Activated CD8-positive, alpha-beta T cell treated with anti-CD3 and anti-CD28 coated beads for 36 hours (primary cell): ENCODE data around the gene SH3D19. TPM values are rescaled to one million over a fixed set of nuclear protein-coding genes. Genes with fewer than 3 reads are reported as not detected.

Experiments used
- ATAC-seq: fragments of 200-7000 bp; cut with Tn5 transposase; one replicate; pipeline ENCODE4 v1.10.0; 2021; ENCODE audit warnings: mild to moderate bottlenecking, moderate library complexity
- CTCF ChIA-PET: fragments of 350-600 bp; sonication (Branson Sonifier 250); formaldehyde crosslinking; loops from one replicate; lab custom pipeline; 2021; ENCODE audit warnings: antibody characterized with exemption; lab: Charles Lee
- POLR2A ChIA-PET: fragments of 350-600 bp; sonication (Branson Sonifier 250); formaldehyde crosslinking; loops from one replicate; lab custom pipeline; 2021; ENCODE audit warnings: antibody characterized with exemption; lab: Charles Lee
- DNase-seq: peaks from one replicate; pipeline ENCODE4 v3.0.0-alpha.2; 2020
- H3K27ac Mint-ChIP-seq: one replicate; pipeline ENCODE4 v1.8.0; 2021; ENCODE audit warnings: mild to moderate bottlenecking, mixed read lengths
- H3K27me3 Mint-ChIP-seq: one replicate; pipeline ENCODE4 v1.8.0; 2021; ENCODE audit warnings: mixed read lengths
- H3K36me3 Mint-ChIP-seq: one replicate; pipeline ENCODE4 v1.8.0; 2021; ENCODE audit warnings: low read depth, mixed read lengths
- H3K4me1 Mint-ChIP-seq: one replicate; pipeline ENCODE4 v1.8.0; 2021; ENCODE audit warnings: low read depth, mixed read lengths
- H3K4me3 Mint-ChIP-seq: one replicate; pipeline ENCODE4 v1.8.0; 2021; ENCODE audit warnings: mild to moderate bottlenecking, moderate library complexity, mixed read lengths
- H3K9me3 Mint-ChIP-seq: one replicate; pipeline ENCODE4 v1.8.0; 2021; ENCODE audit warnings: mixed read lengths
- CTCF ChIP-seq: fragments of 200-600 bp; IDR thresholded peaks from one replicate; pipeline ENCODE4 v1.8.0; 2022; ENCODE audit warnings: antibody characterized with exemption, mild to moderate bottlenecking
- intact Hi-C: fragments of 100-400 bp; cut with micrococcal nuclease; formaldehyde crosslinking; loops from one replicate; pipeline ENCODE4 v1.10.0; 2022
- total RNA-seq, 2 experiments: library from RNA; stranded (reverse); gene quantifications; one replicate each; pipeline ENCODE4 v1.2.3, GENCODE V29; 2021

The SH3D19 gene
- total RNA-seq, 2 experiments from 2014 or later: not detected

GRCh38 chr4:151344948-151345347 is 19.5 kb upstream of the SH3D19 start:
- Mint-ChIP-seq H3K4me1 (no peaks in the 10 kb centered on the region), H3K4me3 (no peak overlapping the region), H3K27me3 (peaks cover 9% of the 10 kb centered on the region), H3K36me3 (no peaks in the 10 kb centered on the region), H3K9me3 (no peaks in the 10 kb centered on the region), H3K27ac (no peak overlapping the region)
- no peak for TF ChIP-seq CTCF
- ChIA-PET POLR2A (no interaction called here), CTCF (no interaction called here)
- no peak for ATAC-seq
- DNase-seq: no peak
- intact Hi-C loops: no loop called here

- ChIA-PET POLR2A (no interaction called here), CTCF (interaction anchor here (1.0 kb wide), 1 partner anchor 64 kb away, joined by 3 read pairs; no protein-coding TSS in a partner anchor)
- TF ChIP-seq CTCF: no peak
- H3K4me3 Mint-ChIP-seq: no peak overlapping the region
- ATAC-seq (no peak), DNase-seq (no peak)
- intact Hi-C loops: no loop called here
- H3K4me1 Mint-ChIP-seq: no peaks in the 10 kb centered on the region
- no peaks in the 10 kb centered on the region for H3K36me3 Mint-ChIP-seq
- no peaks in the 10 kb centered on the region for H3K9me3 Mint-ChIP-seq
- peaks cover 9% of the 10 kb centered on the region for H3K27me3 Mint-ChIP-seq
- H3K27ac Mint-ChIP-seq: no peak overlapping the region
Measured at GRCh38 chr4:151340751-151341385, 15.5 kb upstream of the SH3D19 start.

GRCh38 chr4:151339467-151339866 is 14.1 kb upstream of the SH3D19 start:
- intact Hi-C loops: no loop called here
- POLR2A ChIA-PET: no interaction called here
- CTCF ChIA-PET: no interaction called here
- ATAC-seq (no peak), DNase-seq (no peak)
- Mint-ChIP-seq H3K27me3 (peaks cover 9% of the 10 kb centered on the region), H3K9me3 (no peaks in the 10 kb centered on the region), H3K36me3 (no peaks in the 10 kb centered on the region), H3K4me1 (no peaks in the 10 kb centered on the region), H3K4me3 (no peak overlapping the region), H3K27ac (no peak overlapping the region)
- TF ChIP-seq CTCF: no peak

- no peak overlapping the region for H3K4me3 Mint-ChIP-seq
- intact Hi-C loops: no loop called here
Measured at GRCh38 chr4:151331276-151332042, 6.1 kb upstream of the SH3D19 start.

More at GRCh38 chr4:151331276-151332042, 6.1 kb upstream of the SH3D19 start:
- TF ChIP-seq CTCF: no peak
- H3K27ac Mint-ChIP-seq: no peak overlapping the region
- ChIA-PET CTCF (no interaction called here), POLR2A (no interaction called here)
- H3K4me1 Mint-ChIP-seq: no peaks in the 10 kb centered on the region
- no peak for ATAC-seq
- H3K36me3 Mint-ChIP-seq: no peaks in the 10 kb centered on the region
- DNase-seq: no peak
- H3K27me3 Mint-ChIP-seq: peaks cover 12% of the 10 kb centered on the region
- no peaks in the 10 kb centered on the region for H3K9me3 Mint-ChIP-seq
